ENCODE measurements around the gene H1-8. TPM values are rescaled to one million over a fixed set of nuclear protein-coding genes. Genes with fewer than 3 reads are reported as not detected.
"Not testable (repeated sequence)": the region's sequence is repeated elsewhere in the genome, so short reads cannot be mapped to it uniquely, and the experiment has no call there.

Gene H1-8
- total RNA-seq, 2 donors from 2014 or later = not detected

DNA sequence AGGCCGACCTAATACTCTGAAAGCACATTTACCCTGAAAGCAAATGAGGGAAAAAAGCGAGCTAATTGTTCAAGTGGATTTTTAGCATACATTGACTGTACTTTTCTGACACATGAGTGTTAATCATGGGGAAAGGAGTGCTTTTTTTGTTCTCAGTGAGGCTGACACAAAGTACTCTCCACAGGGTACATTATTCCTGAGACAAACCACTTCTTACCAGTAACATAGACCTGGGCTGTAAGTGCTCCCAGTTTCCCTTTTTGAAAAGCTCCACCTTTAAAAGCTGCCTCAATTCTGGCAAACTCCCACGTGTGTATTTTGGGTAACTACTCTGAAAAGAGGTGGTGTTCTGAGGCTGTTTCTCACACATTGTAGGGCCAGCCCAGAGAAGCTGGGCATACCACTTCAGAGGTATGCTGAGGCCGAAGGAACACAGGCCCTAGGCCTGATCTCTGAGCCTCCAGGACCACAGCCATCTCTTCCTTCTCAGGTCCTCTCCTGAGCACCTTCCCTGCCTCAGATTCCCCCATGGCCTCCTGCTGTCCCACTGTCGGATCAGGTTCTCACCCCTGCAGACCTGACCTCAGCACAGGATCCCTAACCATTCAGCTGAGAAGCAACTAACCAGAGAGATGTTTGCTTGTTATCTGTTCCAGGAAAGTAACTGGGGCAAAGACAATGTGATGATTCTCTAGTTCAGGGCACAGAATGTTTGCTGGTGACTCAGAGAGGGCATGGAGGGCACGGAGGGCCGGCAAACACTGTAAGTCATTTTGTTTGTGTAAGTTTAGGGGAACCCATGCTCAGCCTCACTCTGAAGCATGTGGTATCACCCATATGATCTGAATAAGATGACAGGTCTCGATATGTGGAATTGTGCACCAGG lies 44.1 kb upstream of the H1-8 start:
- not testable (repeated sequence) for H3K4me3 ChIP-seq (ENCODE audit: low read length); H3K4me3 Mint-ChIP-seq; H3K27me3 ChIP-seq (ENCODE audit: control insufficient read depth, insufficient read depth, low read length, poor library complexity, severe bottlenecking); H3K27me3 Mint-ChIP-seq (ENCODE audit: insufficient read depth); H3K9ac ChIP-seq (ENCODE audit: extremely low read depth, low read length, poor library complexity, severe bottlenecking); H3K9me3 ChIP-seq (ENCODE audit: control insufficient read depth, low read length); H3K9me3 Mint-ChIP-seq; H3K27ac ChIP-seq (ENCODE audit: low read depth, low read length); H3K4me1 ChIP-seq (ENCODE audit: control insufficient read depth, insufficient read depth, low read length); DNase-seq
- H3K36me3 ChIP-seq (ENCODE audit: control insufficient read depth, insufficient read depth, low read length) = peaks cover 36% of the 10 kb centered on the region
- peaks cover 32% of the 10 kb centered on the region for H3K36me3 Mint-ChIP-seq (ENCODE audit: low read depth)
- peaks cover 31% of the 10 kb centered on the region for H3K4me1 Mint-ChIP-seq
- H3K27ac Mint-ChIP-seq = peak overlapping the region; percentile 66
- 71 to 86% methylated on average over 2 to 5 of the region's 8 CpGs for WGBS, 2 experiments (ENCODE audit: insufficient coverage in 1 of 2, insufficient read length in 1 of 2)

DNA sequence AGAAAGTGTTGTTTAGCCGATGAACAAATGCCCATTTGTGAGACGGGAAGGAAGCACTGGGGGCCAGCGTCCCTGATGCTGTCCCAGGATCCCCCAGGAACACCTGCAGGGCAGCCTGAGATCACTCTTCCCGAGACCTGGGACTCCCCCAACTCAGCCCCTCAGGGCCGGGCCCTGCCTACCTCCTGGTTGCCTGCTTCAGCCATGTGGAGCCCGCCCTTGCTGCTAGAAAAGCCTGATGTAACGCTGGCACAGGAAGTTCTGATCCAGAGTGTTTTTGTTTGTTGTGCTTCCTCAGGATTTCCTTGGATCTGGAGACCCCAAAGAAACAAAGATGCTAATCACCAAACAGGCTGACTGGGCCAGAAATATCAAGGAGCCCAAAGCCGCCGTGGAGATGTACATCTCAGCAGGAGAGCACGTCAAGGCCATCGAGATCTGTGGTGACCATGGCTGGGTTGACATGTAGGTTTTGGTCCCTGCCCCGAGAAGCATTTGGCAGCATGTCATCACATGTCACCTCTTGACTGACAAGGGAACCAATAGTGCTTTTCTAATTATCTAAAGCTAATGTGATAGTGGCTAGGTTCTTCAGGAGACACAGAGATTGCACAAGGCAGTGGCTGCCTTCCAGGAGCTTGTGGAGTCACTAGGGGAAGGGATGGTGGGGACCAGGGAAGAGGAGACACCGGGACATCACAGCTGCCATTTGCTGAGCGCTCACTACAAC lies 43.2 kb upstream of the H1-8 start:
- peaks cover 33% of the 10 kb centered on the region for H3K36me3 Mint-ChIP-seq (ENCODE audit: low read depth)
- WGBS, 2 experiments (ENCODE audit: insufficient coverage in 1 of 2, insufficient read length in 1 of 2) = 96 to 100% methylated on average over 9 to 13 of the region's 14 CpGs
- not testable (repeated sequence) for H3K9me3 Mint-ChIP-seq; H3K4me1 ChIP-seq (ENCODE audit: control insufficient read depth, insufficient read depth, low read length); H3K4me3 ChIP-seq (ENCODE audit: low read length); H3K27me3 Mint-ChIP-seq (ENCODE audit: insufficient read depth); H3K9ac ChIP-seq (ENCODE audit: extremely low read depth, low read length, poor library complexity, severe bottlenecking); DNase-seq; H3K27me3 ChIP-seq (ENCODE audit: control insufficient read depth, insufficient read depth, low read length, poor library complexity, severe bottlenecking); H3K9me3 ChIP-seq (ENCODE audit: control insufficient read depth, low read length); H3K27ac Mint-ChIP-seq; H3K4me3 Mint-ChIP-seq; H3K27ac ChIP-seq (ENCODE audit: low read depth, low read length)
- H3K36me3 ChIP-seq (ENCODE audit: control insufficient read depth, insufficient read depth, low read length) = peaks cover 45% of the 10 kb centered on the region
- peaks cover 23% of the 10 kb centered on the region for H3K4me1 Mint-ChIP-seq

DNA sequence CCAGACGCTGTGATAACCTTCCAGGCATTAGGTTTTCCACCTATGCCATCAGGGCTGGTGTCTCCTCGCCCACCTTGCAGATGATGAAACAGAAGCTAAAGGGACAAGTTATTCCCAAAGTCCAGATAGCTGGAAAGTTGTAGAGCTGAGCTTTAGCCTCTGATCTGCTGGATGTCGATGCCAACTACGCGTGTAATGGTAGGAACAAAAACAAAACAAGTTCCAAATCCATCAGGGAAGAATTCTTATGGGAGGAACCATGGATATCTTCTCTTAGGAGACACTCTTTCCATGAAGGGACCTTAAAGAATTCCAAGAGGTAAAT lies 42.7 kb upstream of the H1-8 start:
- peaks cover 38% of the 10 kb centered on the region for H3K36me3 Mint-ChIP-seq (ENCODE audit: low read depth)
- no peak overlapping the region for H3K4me3 Mint-ChIP-seq
- H3K27ac ChIP-seq (ENCODE audit: low read depth, low read length) = no peak overlapping the region
- no peaks in the 10 kb centered on the region for H3K9me3 Mint-ChIP-seq
- H3K4me1 ChIP-seq (ENCODE audit: control insufficient read depth, insufficient read depth, low read length) = peaks cover 3% of the 10 kb centered on the region
- no peaks in the 10 kb centered on the region for H3K27me3 Mint-ChIP-seq (ENCODE audit: insufficient read depth)
- peaks cover 45% of the 10 kb centered on the region for H3K36me3 ChIP-seq (ENCODE audit: control insufficient read depth, insufficient read depth, low read length)
- no peaks in the 10 kb centered on the region for H3K27me3 ChIP-seq (ENCODE audit: control insufficient read depth, insufficient read depth, low read length, poor library complexity, severe bottlenecking)
- TF ChIP-seq, protein P1, sequence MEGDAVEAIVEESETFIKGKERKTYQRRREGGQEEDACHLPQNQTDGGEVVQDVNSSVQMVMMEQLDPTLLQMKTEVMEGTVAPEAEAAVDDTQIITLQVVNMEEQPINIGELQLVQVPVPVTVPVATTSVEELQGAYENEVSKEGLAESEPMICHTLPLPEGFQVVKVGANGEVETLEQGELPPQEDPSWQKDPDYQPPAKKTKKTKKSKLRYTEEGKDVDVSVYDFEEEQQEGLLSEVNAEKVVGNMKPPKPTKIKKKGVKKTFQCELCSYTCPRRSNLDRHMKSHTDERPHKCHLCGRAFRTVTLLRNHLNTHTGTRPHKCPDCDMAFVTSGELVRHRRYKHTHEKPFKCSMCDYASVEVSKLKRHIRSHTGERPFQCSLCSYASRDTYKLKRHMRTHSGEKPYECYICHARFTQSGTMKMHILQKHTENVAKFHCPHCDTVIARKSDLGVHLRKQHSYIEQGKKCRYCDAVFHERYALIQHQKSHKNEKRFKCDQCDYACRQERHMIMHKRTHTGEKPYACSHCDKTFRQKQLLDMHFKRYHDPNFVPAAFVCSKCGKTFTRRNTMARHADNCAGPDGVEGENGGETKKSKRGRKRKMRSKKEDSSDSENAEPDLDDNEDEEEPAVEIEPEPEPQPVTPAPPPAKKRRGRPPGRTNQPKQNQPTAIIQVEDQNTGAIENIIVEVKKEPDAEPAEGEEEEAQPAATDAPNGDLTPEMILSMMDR (conservative IDR thresholded peaks at IDR 0.05) = no peak
- 96 to 98% methylated on average over 5 of the region's 5 CpGs for WGBS, 2 experiments (ENCODE audit: insufficient coverage in 1 of 2, insufficient read length in 1 of 2)
- H3K9ac ChIP-seq (ENCODE audit: extremely low read depth, low read length, poor library complexity, severe bottlenecking) = no peak overlapping the region
- H3K4me3 ChIP-seq (ENCODE audit: low read length) = no peak overlapping the region
- H3K4me1 Mint-ChIP-seq = peaks cover 18% of the 10 kb centered on the region
- DNase-seq = no peak
- no peak overlapping the region for H3K27ac Mint-ChIP-seq
- H3K9me3 ChIP-seq (ENCODE audit: control insufficient read depth, low read length) = no peaks in the 10 kb centered on the region

DNA sequence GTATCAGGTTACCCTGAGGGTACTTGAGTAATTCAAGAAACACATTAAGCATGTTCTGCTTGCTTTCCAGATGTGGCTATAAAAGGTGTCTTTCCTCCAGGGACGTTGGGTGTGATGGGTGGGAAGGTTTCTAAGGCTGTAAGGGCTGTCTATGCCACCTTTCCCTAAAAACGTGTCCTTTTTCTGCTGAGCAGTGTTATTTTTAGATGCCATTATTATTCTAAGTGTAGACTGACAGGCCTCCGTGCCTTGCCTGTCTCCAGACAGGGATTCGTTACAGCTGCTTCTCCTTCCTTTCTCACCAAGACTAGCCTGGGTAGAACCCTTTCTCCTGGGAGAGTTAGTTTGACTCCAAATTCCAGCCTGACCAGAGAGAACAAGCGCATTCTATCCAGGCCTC lies 41.3 kb upstream of the H1-8 start:
- Histone ChIP-seq H3K9ac (ENCODE audit: extremely low read depth, low read length, poor library complexity, severe bottlenecking) (no peak overlapping the region), H3K9me3 (ENCODE audit: control insufficient read depth, low read length) (no peaks in the 10 kb centered on the region), H3K27ac (ENCODE audit: low read depth, low read length) (no peak overlapping the region), H3K4me1 (ENCODE audit: control insufficient read depth, insufficient read depth, low read length) (peaks cover 3% of the 10 kb centered on the region), H3K27me3 (ENCODE audit: control insufficient read depth, insufficient read depth, low read length, poor library complexity, severe bottlenecking) (no peaks in the 10 kb centered on the region), H3K36me3 (ENCODE audit: control insufficient read depth, insufficient read depth, low read length) (peaks cover 48% of the 10 kb centered on the region), H3K4me3 (ENCODE audit: low read length) (no peak overlapping the region)
- H3K27me3 Mint-ChIP-seq (ENCODE audit: insufficient read depth) = no peaks in the 10 kb centered on the region
- no peak for DNase-seq
- TF ChIP-seq, protein P1 (conservative IDR thresholded peaks at IDR 0.05) = no peak
- no peaks in the 10 kb centered on the region for H3K9me3 Mint-ChIP-seq
- H3K27ac Mint-ChIP-seq = no peak overlapping the region
- H3K4me3 Mint-ChIP-seq = no peak overlapping the region
- H3K4me1 Mint-ChIP-seq = peaks cover 12% of the 10 kb centered on the region
- peaks cover 37% of the 10 kb centered on the region for H3K36me3 Mint-ChIP-seq (ENCODE audit: low read depth)
- WGBS, 2 experiments (ENCODE audit: insufficient coverage in 1 of 2, insufficient read length in 1 of 2) = 88 to 100% methylated on average over 1 to 5 of the region's 5 CpGs

Data from endodermal cell (in vitro differentiated cells).